IMR-90 (cell line): ENCODE measurements around the gene ALOX12B. TPM values are rescaled to one million over a fixed set of nuclear protein-coding genes. Genes with fewer than 3 reads are reported as not detected.

ENCODE experiments used
- ATAC-seq: fragments of 200-7000 bp; cut with Tn5 transposase; 2 replicates; pipeline ENCODE4 v1.9.1; 2020; ENCODE audit warnings: low read depth, mild to moderate bottlenecking, moderate library complexity
- BruUV-seq: library from RNA; stranded (reverse); fragments of 400-500 nt; replicated peaks from 2 replicates; lab custom pipeline; 2021; lab: Mats Ljungman, UMichigan
- CTCF ChIA-PET: fragments of 300-600 bp; formaldehyde crosslinking; extraction: SDS; loops from one replicate; lab custom pipeline; 2021; ENCODE audit warnings: antibody characterized with exemption; lab: Yijun Ruan, JAX
- POLR2A ChIA-PET: fragments of 300-600 bp; sonication (Branson Sonifier 250); formaldehyde crosslinking; loops from one replicate; lab custom pipeline; 2022; ENCODE audit warnings: antibody characterized with exemption; ENCODE audit not compliant: unreplicated experiment; lab: Charles Lee
- DNase-seq: peaks from one replicate; pipeline ENCODE4 v3.0.0; 2013
- H2AFZ ChIP-seq: replicated peaks from 2 replicates; pipeline ENCODE3; 2013; ENCODE audit warnings: low read length, mild to moderate bottlenecking; ENCODE audit not compliant: poor library complexity
- H2AK5ac ChIP-seq: 2 replicates; pipeline ENCODE4 v1.6.1; 2013; ENCODE audit warnings: low read depth, low read length, inconsistent platforms
- H2AK9ac ChIP-seq: replicated peaks from 2 replicates; pipeline ENCODE3; 2013; ENCODE audit warnings: mild to moderate bottlenecking, low read depth, low read length, moderate library complexity; ENCODE audit not compliant: poor library complexity
- H2BK120ac ChIP-seq: 2 replicates; pipeline ENCODE4 v1.6.1; 2013; ENCODE audit warnings: low read depth, low read length, inconsistent platforms
- H2BK15ac ChIP-seq: 3 replicates; pipeline ENCODE4 v1.6.1; 2013; ENCODE audit warnings: low read depth, low read length, inconsistent platforms
- H2BK20ac ChIP-seq: 2 replicates; pipeline ENCODE4 v1.6.1; 2013; ENCODE audit warnings: low read depth, mild to moderate bottlenecking, inconsistent platforms, low read length, moderate library complexity
- H2BK5ac ChIP-seq: 2 replicates; pipeline ENCODE4 v1.6.1; 2013; ENCODE audit warnings: mild to moderate bottlenecking, low read depth, low read length, inconsistent platforms; ENCODE audit not compliant: poor library complexity, severe bottlenecking
- H3K14ac ChIP-seq: replicated peaks from 2 replicates; pipeline ENCODE4 v1.6.1; 2013; ENCODE audit warnings: low read depth, low read length, inconsistent platforms
- H3K18ac ChIP-seq: 2 replicates; pipeline ENCODE4 v1.6.1; 2013; ENCODE audit warnings: low read depth, low read length, control low read depth
- H3K23ac ChIP-seq: 2 replicates; pipeline ENCODE4 v1.6.1; 2013; ENCODE audit warnings: low read depth, low read length, inconsistent platforms
- H3K27ac ChIP-seq: 2 replicates; pipeline ENCODE4 v1.5.1; 2013; ENCODE audit warnings: mild to moderate bottlenecking, control low read depth, low read length; ENCODE audit not compliant: insufficient read depth
- H3K27me3 ChIP-seq: 2 replicates; pipeline ENCODE4 v1.6.1; 2013; ENCODE audit warnings: low read length; ENCODE audit not compliant: control insufficient read depth, insufficient read depth
- H3K36me3 ChIP-seq: 2 replicates; pipeline ENCODE4 v1.6.1; 2013; ENCODE audit warnings: low read length, mixed read lengths; ENCODE audit not compliant: control insufficient read depth, insufficient read depth
- H3K4ac ChIP-seq: 2 replicates; pipeline ENCODE4 v1.6.1; 2013; ENCODE audit warnings: low read depth, low read length, inconsistent platforms
- H3K4me1 ChIP-seq: 2 replicates; pipeline ENCODE4 v1.6.1; 2013; ENCODE audit warnings: low read length, mixed read lengths; ENCODE audit not compliant: control insufficient read depth, insufficient read depth
- H3K4me2 ChIP-seq: 2 replicates; pipeline ENCODE4 v1.6.1; 2013; ENCODE audit warnings: low read depth, mild to moderate bottlenecking, control low read depth, low read length, moderate library complexity
- H3K4me3 ChIP-seq: 2 replicates; pipeline ENCODE4 v1.5.1; 2013; ENCODE audit warnings: low read depth, mild to moderate bottlenecking, control low read depth, low read length, moderate library complexity; ENCODE audit not compliant: insufficient read depth
- H3K56ac ChIP-seq: 2 replicates; pipeline ENCODE4 v1.6.1; 2013; ENCODE audit warnings: low read length, inconsistent platforms; ENCODE audit not compliant: insufficient read depth; ENCODE audit errors: extremely low read depth
- H3K79me1 ChIP-seq, 2 experiments: 2 replicates each; pipeline ENCODE4 v1.6.1; 2013; ENCODE audit warnings: low read length in 2 of 2, inconsistent platforms in 1 of 2, low read depth in 1 of 2
- H3K9ac ChIP-seq: 2 replicates; pipeline ENCODE4 v1.6.1; 2013; ENCODE audit warnings: low read depth, low read length, control low read depth
- H3K9me1 ChIP-seq: 2 replicates; pipeline ENCODE4 v1.6.1; 2013; ENCODE audit warnings: low read length, inconsistent platforms; ENCODE audit not compliant: insufficient read depth
- H3K9me3 ChIP-seq: 2 replicates; pipeline ENCODE4 v1.6.1; 2013; ENCODE audit warnings: low read length; ENCODE audit not compliant: control insufficient read depth, insufficient read depth
- H4K20me1 ChIP-seq: 2 replicates; pipeline ENCODE4 v1.6.1; 2013; ENCODE audit warnings: low read length, inconsistent platforms; ENCODE audit not compliant: insufficient read depth
- H4K5ac ChIP-seq: 2 replicates; pipeline ENCODE4 v1.6.1; 2013; ENCODE audit warnings: mild to moderate bottlenecking, low read depth, low read length, control low read depth
- H4K8ac ChIP-seq, 2 experiments: 2 replicates each; pipeline ENCODE4 v1.6.1; 2013; ENCODE audit warnings: low read depth in 2 of 2, low read length in 2 of 2, control low read depth in 1 of 2, inconsistent platforms in 1 of 2
- H4K91ac ChIP-seq: 2 replicates; pipeline ENCODE4 v1.6.1; 2013; ENCODE audit warnings: low read depth, low read length, inconsistent platforms; ENCODE audit not compliant: insufficient read depth
- CEBPB ChIP-seq: IDR thresholded peaks from 2 replicates; pipeline ENCODE4 v1.6.1; 2012; ENCODE audit warnings: low read depth, low read length, improper control_type of control experiment
- CTCF ChIP-seq: conservative IDR thresholded peaks from 2 replicates; pipeline ENCODE4 v1.5.1; 2012; ENCODE audit warnings: mild to moderate bottlenecking, low read depth, low read length, improper control_type of control experiment
- MXI1 ChIP-seq: IDR thresholded peaks from 2 replicates; pipeline ENCODE4 v1.6.1; 2012; ENCODE audit warnings: low read depth, mild to moderate bottlenecking, low read length, moderate library complexity, borderline replicate concordance
- NFE2L2 ChIP-seq: fragments of 150-350 bp; IDR thresholded peaks from 2 replicates; pipeline ENCODE4 v1.6.1; 2016; ENCODE audit warnings: low read depth, mild to moderate bottlenecking, low read length
- RAD21 ChIP-seq: IDR thresholded peaks from 2 replicates; pipeline ENCODE4 v1.6.1; 2012; ENCODE audit warnings: low read length, improper control_type of control experiment
- RCOR1 ChIP-seq: IDR thresholded peaks from 2 replicates; pipeline ENCODE4 v1.6.1; 2012; ENCODE audit warnings: mild to moderate bottlenecking, low read length, improper control_type of control experiment; ENCODE audit not compliant: insufficient replicate concordance
- RFX5 ChIP-seq: IDR thresholded peaks from 2 replicates; pipeline ENCODE4 v1.8.0; 2012; ENCODE audit warnings: low read depth, mild to moderate bottlenecking, low read length, moderate library complexity
- SMC3 ChIP-seq: fragments of 150-350 bp; IDR thresholded peaks from 2 replicates; pipeline ENCODE4 v1.6.1; 2016; ENCODE audit warnings: low read depth, mild to moderate bottlenecking, antibody characterized with exemption, low read length, moderate library complexity
- WGBS, 2 experiments: methylation state at CpG; one replicate each; pipeline versions ENCODE4 v1.1.5 to v1.1.7; 2013; ENCODE audit warnings: missing lambda C conversion rate in 2 of 2; ENCODE audit not compliant: insufficient read length in 1 of 2; ENCODE audit errors: extremely low coverage in 2 of 2; 5-methylcytosine and 5-hydroxymethylcytosine counted together
- dilution Hi-C: fragments of 300-500 bp; cut with HindIII; formaldehyde crosslinking; loops from one replicate; pipeline ENCODE4 v1.14.3; 2018; ENCODE audit warnings: low sequenced_read_pairs; ENCODE audit not compliant: unreplicated experiment
- in situ Hi-C: fragments of 300-500 bp; cut with MboI; formaldehyde crosslinking; loops from 3 replicates; pipeline ENCODE4 v1.14.3; 2019; ENCODE audit warnings: low sequenced_read_pairs, inconsistent platforms, mixed read lengths
- intact Hi-C: fragments of 100-400 bp; cut with micrococcal nuclease; formaldehyde crosslinking; loops from 2 replicates; pipeline ENCODE4 v1.10.0; 2022
- polyA plus RNA-seq, 3 experiments: library from polyadenylated mRNA; depleted of rRNA; stranded (reverse); fragments of >200 nt; gene quantifications; 2 replicates each; pipeline ENCODE4 v1.2.3, GENCODE V29; 2012; ENCODE audit warnings: low replicate concordance in 1 of 3
- total RNA-seq: library from RNA; depleted of rRNA; stranded (reverse); fragments of >200 nt; gene quantifications from 2 replicates; pipeline ENCODE4 v1.2.3, GENCODE V29; 2012

Gene ALOX12B
- total and polyA plus RNA-seq, 2 of the 4 experiments (the other 2 are of a cell fraction), result not detected

DNA sequence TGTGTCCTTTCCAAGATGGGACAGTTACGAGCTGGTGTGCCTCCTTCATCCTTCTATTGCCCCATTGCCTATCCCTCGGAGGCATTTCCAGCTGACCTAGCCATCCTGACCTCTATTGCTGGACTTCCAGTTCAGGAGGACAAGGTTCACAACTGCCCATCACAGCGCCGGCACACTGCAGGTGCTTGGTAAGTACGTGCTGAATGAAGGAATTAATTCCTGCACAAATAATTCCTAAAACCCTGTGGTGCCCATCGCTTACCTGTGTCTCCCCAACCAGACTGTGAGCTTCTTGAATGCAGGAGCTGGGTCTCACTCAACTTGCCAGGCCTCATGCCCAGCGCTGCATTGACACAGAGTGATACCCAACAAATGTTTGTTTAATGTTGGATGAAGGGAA lies 35.7 kb downstream of the ALOX12B start:
- Histone ChIP-seq H4K20me1 (no peaks in the 10 kb centered on the region), H4K91ac (no peak overlapping the region), H4K5ac (no peak overlapping the region), H3K9me1 (no peaks in the 10 kb centered on the region), H3K27ac (no peak overlapping the region), H2BK15ac (no peak overlapping the region), H3K18ac (no peak overlapping the region), H3K79me1 (no peaks in the 10 kb centered on the region), H4K8ac (no peak overlapping the region), H2BK120ac (no peak overlapping the region), H3K27me3 (peaks cover 48% of the 10 kb centered on the region), H2BK20ac (no peak overlapping the region), H2AK9ac (no peak overlapping the region), H3K36me3 (no peaks in the 10 kb centered on the region), H3K9ac (no peak overlapping the region), H3K56ac (no peak overlapping the region), H3K9me3 (no peaks in the 10 kb centered on the region), H3K23ac (no peak overlapping the region), H3K4me1 (peaks cover 2% of the 10 kb centered on the region; the same call in 1 of the 2 replicates), H3K4me2 (no peak overlapping the region), H2AK5ac (no peak overlapping the region), H2BK5ac (no peak overlapping the region), H3K14ac (no peak overlapping the region), H2AFZ (no peak overlapping the region), H3K4me3 (no peak overlapping the region), H3K4ac (no peak overlapping the region)
- WGBS, 2 experiments, result 61% methylated on average over 2 of the region's 7 CpGs; no CpG with 5 or more reads in 1 of the 2 experiments
- no TSS peak for BruUV-seq
- ChIA-PET POLR2A (no interaction called here), CTCF (no interaction called here)
- ATAC-seq, result no peak
- intact Hi-C loops, result no loop called here
- no peak for DNase-seq
- in situ Hi-C loops, result no loop called here
- TF ChIP-seq MXI1 (no peak), CTCF (no peak), RAD21 (no peak), NFE2L2 (no peak), SMC3 (no peak), RCOR1 (no peak), CEBPB (no peak), RFX5 (no peak)
- dilution Hi-C loops, result no loop called here
